ENCODE data around the gene GOLT1A. TPM values are rescaled to one million over a fixed set of nuclear protein-coding genes. Genes with fewer than 3 reads are reported as not detected.

GOLT1A gene
- total and polyA plus RNA-seq, 2 donors (not counting 1 experiment from before 2014, with no cell fraction given), result not detected

- TF ChIP-seq, protein P1, sequence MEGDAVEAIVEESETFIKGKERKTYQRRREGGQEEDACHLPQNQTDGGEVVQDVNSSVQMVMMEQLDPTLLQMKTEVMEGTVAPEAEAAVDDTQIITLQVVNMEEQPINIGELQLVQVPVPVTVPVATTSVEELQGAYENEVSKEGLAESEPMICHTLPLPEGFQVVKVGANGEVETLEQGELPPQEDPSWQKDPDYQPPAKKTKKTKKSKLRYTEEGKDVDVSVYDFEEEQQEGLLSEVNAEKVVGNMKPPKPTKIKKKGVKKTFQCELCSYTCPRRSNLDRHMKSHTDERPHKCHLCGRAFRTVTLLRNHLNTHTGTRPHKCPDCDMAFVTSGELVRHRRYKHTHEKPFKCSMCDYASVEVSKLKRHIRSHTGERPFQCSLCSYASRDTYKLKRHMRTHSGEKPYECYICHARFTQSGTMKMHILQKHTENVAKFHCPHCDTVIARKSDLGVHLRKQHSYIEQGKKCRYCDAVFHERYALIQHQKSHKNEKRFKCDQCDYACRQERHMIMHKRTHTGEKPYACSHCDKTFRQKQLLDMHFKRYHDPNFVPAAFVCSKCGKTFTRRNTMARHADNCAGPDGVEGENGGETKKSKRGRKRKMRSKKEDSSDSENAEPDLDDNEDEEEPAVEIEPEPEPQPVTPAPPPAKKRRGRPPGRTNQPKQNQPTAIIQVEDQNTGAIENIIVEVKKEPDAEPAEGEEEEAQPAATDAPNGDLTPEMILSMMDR (IDR thresholded peaks at IDR 0.05), result peak; percentile 98
- TF ChIP-seq EZH2 (IDR thresholded peaks at IDR 0.05; ENCODE audit: borderline replicate concordance, insufficient read depth, low read depth, low read length, poor library complexity, severe bottlenecking), result no peak
- Histone ChIP-seq H3K36me3 (replicated peaks in 1 of 2; ENCODE audit: control extremely low read depth in 1 of 2, control insufficient read depth in 1 of 2, extremely low read depth in 1 of 2, insufficient read depth in 2 of 2, low read length in 1 of 2) (no peaks in the 10 kb centered on the region), H3K9me3 (ENCODE audit: control extremely low read depth in 1 of 3, control insufficient read depth in 2 of 3, insufficient read depth in 1 of 3, low read length in 2 of 3) (peaks cover 0 to 12% (median 2%) of the 10 kb centered on the region in 3 donors), H3K4me2 (replicated peaks; ENCODE audit: low read depth, low read length, poor library complexity, severe bottlenecking) (no peak overlapping the region), H3K9ac (ENCODE audit: low read length) (no peak overlapping the region), H3K4me3 (ENCODE audit: control extremely low read depth in 1 of 5, extremely low read depth in 1 of 5, insufficient read depth in 1 of 5, low read depth in 2 of 5, low read length in 4 of 5) (no peak overlapping the region), H2AFZ (ENCODE audit: insufficient read depth, low read depth, low read length, poor library complexity, severe bottlenecking) (no peak overlapping the region), H3K4me1 (ENCODE audit: control insufficient read depth in 2 of 2, insufficient read depth in 2 of 2, low read length in 2 of 2) (no peaks in the 10 kb centered on the region), H3K27ac (ENCODE audit: low read length in 2 of 2) (no peak overlapping the region), H3K79me2 (ENCODE audit: control insufficient read depth, insufficient read depth, low read length) (no peaks in the 10 kb centered on the region), H4K20me1 (ENCODE audit: control insufficient read depth, insufficient read depth, low read length, poor library complexity, severe bottlenecking) (no peaks in the 10 kb centered on the region), H3K27me3 (replicated peaks in 1 of 4; ENCODE audit: control extremely low read depth in 1 of 4, control insufficient read depth in 3 of 4, insufficient read depth in 4 of 4, low read length in 3 of 4) (peaks cover 0 to 17% (median 3%) of the 10 kb centered on the region in 4 experiments)
- intact Hi-C loops (cut with micrococcal nuclease), result loop anchor here (1.0 to 2.0 kb wide), 3 partner anchors 45 to 340 kb away; no protein-coding TSS in a partner anchor
- Mint-ChIP-seq H3K4me1 (no peaks in the 10 kb centered on the region), H3K4me3 (no peak overlapping the region), H3K9me3 (ENCODE audit: insufficient read depth) (no peaks in the 10 kb centered on the region), H3K27ac (no peak overlapping the region), H3K27me3 (peaks cover 31% of the 10 kb centered on the region)
- peak; percentile 92 for ATAC-seq (ENCODE audit: low read depth)
- ChIA-PET CTCF (interaction anchor here (0.6 to 4.7 kb wide), 23 partner anchors 8 to 645 kb away, joined by 3 to 99 read pairs (median 5); partner anchors contain the start of gene PLEKHA6), POLR2A (interaction anchor here (0.6 kb wide), 1 partner anchor 30 kb away, joined by 3 read pairs; no protein-coding TSS in a partner anchor)
- 6% methylated on average over 6 of the region's 7 CpGs for WGBS (ENCODE audit: insufficient coverage)
- peak; percentile 78 for DNase-seq
Measured at GRCh38 chr1:204162494-204163074, 51.2 kb downstream of the GOLT1A start.
